ENCODE data around the gene SLC41A3.

The SLC41A3 gene

DNA sequence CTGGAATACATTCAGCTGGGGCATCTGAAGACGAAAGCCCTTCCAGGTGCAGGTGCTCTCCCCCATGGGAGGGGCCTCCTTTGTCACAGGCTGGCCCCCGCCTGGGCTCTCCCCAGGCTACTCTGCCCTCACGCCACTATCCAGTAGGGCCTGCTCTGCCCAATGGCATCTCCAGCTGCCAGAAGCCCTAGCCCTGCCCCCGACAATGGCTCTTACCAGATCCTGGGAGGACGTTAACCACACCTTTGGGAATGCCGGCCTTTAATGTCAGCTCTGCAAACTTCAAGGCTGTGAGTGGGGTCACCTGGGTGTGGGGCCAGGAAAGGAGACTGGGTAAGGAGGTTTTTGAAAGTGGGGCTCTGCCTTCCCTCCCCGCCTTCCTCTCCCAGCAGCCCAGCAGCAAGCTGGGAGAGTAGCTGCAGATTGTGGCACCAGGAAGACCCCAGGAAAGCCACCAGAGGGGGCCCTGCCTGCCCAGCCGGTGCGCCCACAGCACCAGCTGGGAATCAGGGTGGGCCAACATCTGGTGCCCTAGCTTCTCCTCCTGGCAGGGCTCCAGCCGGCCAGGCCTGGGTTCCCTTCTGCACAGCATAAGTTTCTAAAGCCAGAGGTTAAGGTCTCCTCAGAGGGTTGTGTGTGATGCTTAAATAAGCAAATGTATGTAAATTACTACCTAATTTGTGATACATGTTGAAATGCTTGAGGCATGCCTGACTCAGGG is 40.4 kb upstream of the SLC41A3 start:
- no peaks in the 10 kb centered on the region for H3K9me2 ChIP-seq (replicated peaks; ENCODE audit: control insufficient read depth, low read length)
- no peaks in the 10 kb centered on the region for H3K9me3 ChIP-seq (ENCODE audit: control insufficient read depth, insufficient read depth, low read length)
- no peaks in the 10 kb centered on the region for H3K4me1 ChIP-seq (ENCODE audit: control insufficient read depth, low read length)
- H3K79me2 ChIP-seq (ENCODE audit: control insufficient read depth, low read length), result no peaks in the 10 kb centered on the region
- no peak overlapping the region for H3K27ac ChIP-seq (ENCODE audit: low read depth, low read length)
- H3K36me3 ChIP-seq (ENCODE audit: control insufficient read depth, low read length), result no peaks in the 10 kb centered on the region
- no peak overlapping the region for H3K4me2 ChIP-seq (ENCODE audit: low read length)
- no peaks in the 10 kb centered on the region for H4K20me1 ChIP-seq (ENCODE audit: control insufficient read depth, insufficient read depth, low read depth, low read length)
- H3K27me3 ChIP-seq (ENCODE audit: control insufficient read depth, low read length), result peaks cover 4% of the 10 kb centered on the region; the same call in 1 of the 2 replicates
- H3F3A ChIP-seq (ENCODE audit: control insufficient read depth, insufficient read depth), result no peaks in the 10 kb centered on the region
- H3K4me3 ChIP-seq (ENCODE audit: low read length), result no peak overlapping the region
- TF ChIP-seq EZH2phosphoT487 (IDR thresholded peaks at IDR 0.05; ENCODE audit: borderline replicate concordance, low read length), result no peak
- TF ChIP-seq, protein P1, sequence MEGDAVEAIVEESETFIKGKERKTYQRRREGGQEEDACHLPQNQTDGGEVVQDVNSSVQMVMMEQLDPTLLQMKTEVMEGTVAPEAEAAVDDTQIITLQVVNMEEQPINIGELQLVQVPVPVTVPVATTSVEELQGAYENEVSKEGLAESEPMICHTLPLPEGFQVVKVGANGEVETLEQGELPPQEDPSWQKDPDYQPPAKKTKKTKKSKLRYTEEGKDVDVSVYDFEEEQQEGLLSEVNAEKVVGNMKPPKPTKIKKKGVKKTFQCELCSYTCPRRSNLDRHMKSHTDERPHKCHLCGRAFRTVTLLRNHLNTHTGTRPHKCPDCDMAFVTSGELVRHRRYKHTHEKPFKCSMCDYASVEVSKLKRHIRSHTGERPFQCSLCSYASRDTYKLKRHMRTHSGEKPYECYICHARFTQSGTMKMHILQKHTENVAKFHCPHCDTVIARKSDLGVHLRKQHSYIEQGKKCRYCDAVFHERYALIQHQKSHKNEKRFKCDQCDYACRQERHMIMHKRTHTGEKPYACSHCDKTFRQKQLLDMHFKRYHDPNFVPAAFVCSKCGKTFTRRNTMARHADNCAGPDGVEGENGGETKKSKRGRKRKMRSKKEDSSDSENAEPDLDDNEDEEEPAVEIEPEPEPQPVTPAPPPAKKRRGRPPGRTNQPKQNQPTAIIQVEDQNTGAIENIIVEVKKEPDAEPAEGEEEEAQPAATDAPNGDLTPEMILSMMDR (IDR thresholded peaks at IDR 0.05; ENCODE audit: low read depth, low read length, poor library complexity, severe bottlenecking), result no peak

DNA sequence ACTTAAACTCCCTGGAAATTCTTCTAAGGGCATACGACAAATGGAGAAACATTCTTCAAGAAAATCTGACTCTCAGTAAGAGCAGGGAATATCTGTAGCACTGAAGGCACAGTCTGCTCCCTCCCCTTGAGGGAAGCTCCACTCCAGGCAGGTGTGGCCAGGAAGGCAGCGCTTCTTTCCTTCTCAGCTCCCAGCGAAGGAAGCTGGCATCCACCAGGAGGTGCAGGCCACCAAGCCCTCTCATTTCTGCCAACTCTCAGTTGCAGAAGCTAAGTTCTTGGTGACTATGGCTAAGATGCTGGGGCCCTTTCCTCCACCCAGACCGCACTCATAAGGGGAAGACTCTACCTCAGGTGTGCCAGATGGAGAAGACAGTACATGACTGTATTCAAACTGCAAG is 37.7 kb upstream of the SLC41A3 start:
- no peaks in the 10 kb centered on the region for H3F3A ChIP-seq (ENCODE audit: control insufficient read depth, insufficient read depth)
- H3K9me2 ChIP-seq (replicated peaks; ENCODE audit: control insufficient read depth, low read length), result no peaks in the 10 kb centered on the region
- TF ChIP-seq EZH2phosphoT487 (IDR thresholded peaks at IDR 0.05; ENCODE audit: borderline replicate concordance, low read length), result no peak
- TF ChIP-seq, protein P1 (IDR thresholded peaks at IDR 0.05; ENCODE audit: low read depth, low read length, poor library complexity, severe bottlenecking), result no peak
- no peaks in the 10 kb centered on the region for H3K4me1 ChIP-seq (ENCODE audit: control insufficient read depth, low read length)
- no peak overlapping the region for H3K4me2 ChIP-seq (ENCODE audit: low read length)
- H4K20me1 ChIP-seq (ENCODE audit: control insufficient read depth, insufficient read depth, low read depth, low read length), result no peaks in the 10 kb centered on the region
- no peaks in the 10 kb centered on the region for H3K9me3 ChIP-seq (ENCODE audit: control insufficient read depth, insufficient read depth, low read length)
- no peak overlapping the region for H3K4me3 ChIP-seq (ENCODE audit: low read length)
- H3K27me3 ChIP-seq (ENCODE audit: control insufficient read depth, low read length), result peaks cover 4% of the 10 kb centered on the region; the same call in 1 of the 2 replicates
- H3K36me3 ChIP-seq (ENCODE audit: control insufficient read depth, low read length), result no peaks in the 10 kb centered on the region
- no peak overlapping the region for H3K27ac ChIP-seq (ENCODE audit: low read depth, low read length)
- H3K79me2 ChIP-seq (ENCODE audit: control insufficient read depth, low read length), result no peaks in the 10 kb centered on the region

DNA sequence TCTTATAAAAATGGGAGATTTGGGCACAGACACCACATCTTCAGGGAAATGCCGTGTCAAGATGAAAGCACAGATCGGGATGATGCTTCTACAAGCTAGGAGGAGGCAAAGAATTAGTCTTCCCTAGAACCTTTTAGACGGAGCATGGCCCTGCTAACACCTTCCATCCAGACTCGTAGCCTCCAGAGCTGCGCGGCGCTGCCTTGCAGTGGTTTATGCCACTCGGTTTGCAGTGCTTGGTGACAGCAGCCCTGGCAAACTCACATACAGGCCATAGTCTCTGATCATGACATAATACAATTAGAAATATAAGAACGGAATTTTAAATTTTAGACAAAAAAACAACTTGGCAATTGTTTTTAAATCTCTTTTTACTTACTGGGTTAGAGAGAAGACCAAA is 37.1 kb upstream of the SLC41A3 start:
- H3K4me3 ChIP-seq (ENCODE audit: low read length), result no peak overlapping the region
- no peaks in the 10 kb centered on the region for H3K36me3 ChIP-seq (ENCODE audit: control insufficient read depth, low read length)
- H3F3A ChIP-seq (ENCODE audit: control insufficient read depth, insufficient read depth), result no peaks in the 10 kb centered on the region
- TF ChIP-seq EZH2phosphoT487 (IDR thresholded peaks at IDR 0.05; ENCODE audit: borderline replicate concordance, low read length), result no peak
- TF ChIP-seq, protein P1 (IDR thresholded peaks at IDR 0.05; ENCODE audit: low read depth, low read length, poor library complexity, severe bottlenecking), result no peak
- no peaks in the 10 kb centered on the region for H3K9me3 ChIP-seq (ENCODE audit: control insufficient read depth, insufficient read depth, low read length)
- H3K9me2 ChIP-seq (replicated peaks; ENCODE audit: control insufficient read depth, low read length), result no peaks in the 10 kb centered on the region
- H3K27me3 ChIP-seq (ENCODE audit: control insufficient read depth, low read length), result peaks cover 4% of the 10 kb centered on the region; the same call in 1 of the 2 replicates
- no peak overlapping the region for H3K4me2 ChIP-seq (ENCODE audit: low read length)
- H3K4me1 ChIP-seq (ENCODE audit: control insufficient read depth, low read length), result no peaks in the 10 kb centered on the region
- H4K20me1 ChIP-seq (ENCODE audit: control insufficient read depth, insufficient read depth, low read depth, low read length), result no peaks in the 10 kb centered on the region
- no peak overlapping the region for H3K27ac ChIP-seq (ENCODE audit: low read depth, low read length)
- H3K79me2 ChIP-seq (ENCODE audit: control insufficient read depth, low read length), result no peaks in the 10 kb centered on the region

Data from DOHH2 (cell line).